HEK293 (cell line): Measurements from ENCODE around the gene ALDH3A1.
A peak's percentile ranks its signal among the peaks of the same experiment; 100 is the strongest.

ENCODE experiments used
- CTCF ChIA-PET: fragments of 350-600 bp; formaldehyde crosslinking; extraction: SDS; loops from one replicate; lab custom pipeline; 2021; ENCODE audit warnings: antibody characterized with exemption; lab: Yijun Ruan, JAX
- POLR2A ChIA-PET: fragments of 300-600 bp; formaldehyde crosslinking; extraction: SDS; loops from one replicate; lab custom pipeline; 2020; ENCODE audit warnings: antibody characterized with exemption, inconsistent platforms; lab: Yijun Ruan, JAX
- H3K27ac ChIP-seq: fragments of 200-500 bp; sonication (Bioruptor generic); 2 replicates; pipeline ENCODE4 v1.5.1; 2014; ENCODE audit warnings: low read depth, low read length, control low read depth, inconsistent platforms; ENCODE audit errors: extremely low read depth
- H3K36me3 ChIP-seq, 2 experiments: fragments of 200-500 bp in 1 of 2; sonication (Bioruptor generic) in 1 of 2; 1 replicate in 1 of 2; 2 replicates in 1 of 2; pipeline ENCODE4 v1.5.1; 2014 to 2017; ENCODE audit warnings: inconsistent platforms in 2 of 2, low read length in 2 of 2; ENCODE audit not compliant: control insufficient read depth in 2 of 2, insufficient read depth in 1 of 2
- H3K4me1 ChIP-seq: fragments of 200-500 bp; sonication (Bioruptor generic); 2 replicates; pipeline ENCODE4 v1.5.1; 2014; ENCODE audit warnings: mild to moderate bottlenecking, low read length, inconsistent platforms; ENCODE audit not compliant: control insufficient read depth, insufficient read depth
- H3K4me3 ChIP-seq: 2 replicates; pipeline ENCODE4 v1.5.1; 2011; ENCODE audit warnings: low read depth, mild to moderate bottlenecking, control low read depth, low read length, moderate library complexity
- H3K9me3 ChIP-seq: fragments of 200-500 bp; sonication (Bioruptor generic); 2 replicates; pipeline ENCODE4 v1.5.1; 2014; ENCODE audit warnings: low read depth, low read length, inconsistent platforms; ENCODE audit not compliant: control insufficient read depth, insufficient read depth
- AEBP2 ChIP-seq: fragments of 450-650 bp; formaldehyde crosslinking; IDR thresholded peaks from 2 replicates; pipeline ENCODE4 v1.5.1; 2016; ENCODE audit warnings: missing biosample characterization, missing genetic modification characterization, borderline replicate concordance
- ATF2 ChIP-seq: fragments of 450-650 bp; formaldehyde crosslinking; IDR thresholded peaks from 2 replicates; pipeline ENCODE4 v1.5.1; 2016; ENCODE audit warnings: missing biosample characterization, missing genetic modification characterization, low read depth
- BCL6B ChIP-seq: fragments of 450-650 bp; formaldehyde crosslinking; IDR thresholded peaks from 2 replicates; pipeline ENCODE4 v1.5.1; 2017; ENCODE audit warnings: missing biosample characterization, missing genetic modification characterization
- GFI1B ChIP-seq: fragments of 450-650 bp; formaldehyde crosslinking; IDR thresholded peaks from 2 replicates; pipeline ENCODE4 v1.5.1; 2016; ENCODE audit warnings: missing biosample characterization, missing genetic modification characterization
- GLI4 ChIP-seq: fragments of 450-650 bp; formaldehyde crosslinking; IDR thresholded peaks from 2 replicates; pipeline ENCODE4 v1.5.1; 2016; ENCODE audit warnings: missing biosample characterization, missing genetic modification characterization
- KLF7 ChIP-seq: fragments of 450-650 bp; formaldehyde crosslinking; IDR thresholded peaks from 2 replicates; pipeline ENCODE4 v1.5.1; 2016; ENCODE audit warnings: missing biosample characterization, missing genetic modification characterization, borderline replicate concordance
- MZF1 ChIP-seq: fragments of 450-650 bp; formaldehyde crosslinking; IDR thresholded peaks from 2 replicates; pipeline ENCODE4 v1.5.1; 2017; ENCODE audit warnings: missing biosample characterization, missing genetic modification characterization, borderline replicate concordance
- PRDM1 ChIP-seq: fragments of 450-650 bp; formaldehyde crosslinking; IDR thresholded peaks from 2 replicates; pipeline ENCODE4; 2016; ENCODE audit warnings: missing biosample characterization, missing genetic modification characterization
- SCRT1 ChIP-seq: fragments of 450-650 bp; formaldehyde crosslinking; IDR thresholded peaks from 2 replicates; pipeline ENCODE4 v1.5.1; 2016; ENCODE audit warnings: missing biosample characterization, missing genetic modification characterization, borderline replicate concordance
- SETDB1 ChIP-seq: IDR thresholded peaks from one replicate; pipeline ENCODE4 v1.6.1; 2017; ENCODE audit warnings: mild to moderate bottlenecking, low read length, moderate library complexity, mixed read lengths; ENCODE audit not compliant: insufficient read length
- SP2 ChIP-seq: fragments of 450-650 bp; formaldehyde crosslinking; IDR thresholded peaks from 2 replicates; pipeline ENCODE4 v1.5.1; 2016; ENCODE audit warnings: missing biosample characterization, missing genetic modification characterization
- ZNF121 ChIP-seq: fragments of 450-650 bp; formaldehyde crosslinking; IDR thresholded peaks from 2 replicates; pipeline ENCODE4 v1.5.1; 2016; ENCODE audit warnings: missing biosample characterization, missing genetic modification characterization
- ZNF155 ChIP-seq: fragments of 450-650 bp; formaldehyde crosslinking; IDR thresholded peaks from 2 replicates; pipeline ENCODE4 v1.5.1; 2016; ENCODE audit warnings: missing biosample characterization, missing genetic modification characterization
- ZNF16 ChIP-seq: fragments of 450-650 bp; formaldehyde crosslinking; IDR thresholded peaks from 2 replicates; pipeline ENCODE4 v1.5.1; 2016; ENCODE audit warnings: low read depth, missing biosample characterization, missing genetic modification characterization
- ZNF174 ChIP-seq: fragments of 450-650 bp; formaldehyde crosslinking; IDR thresholded peaks from 2 replicates; pipeline ENCODE4 v1.5.0; 2017; ENCODE audit warnings: missing biosample characterization, mild to moderate bottlenecking, missing genetic modification characterization
- ZNF175 ChIP-seq: fragments of 450-650 bp; formaldehyde crosslinking; IDR thresholded peaks from 2 replicates; pipeline ENCODE4 v1.5.1; 2016; ENCODE audit warnings: missing biosample characterization, missing genetic modification characterization
- ZNF214 ChIP-seq: fragments of 450-650 bp; formaldehyde crosslinking; IDR thresholded peaks from 2 replicates; pipeline ENCODE4 v1.5.1; 2017; ENCODE audit warnings: missing biosample characterization, mild to moderate bottlenecking, missing genetic modification characterization, borderline replicate concordance
- ZNF302 ChIP-seq: fragments of 450-650 bp; formaldehyde crosslinking; IDR thresholded peaks from 2 replicates; pipeline ENCODE4 v1.5.1; 2016; ENCODE audit warnings: missing biosample characterization, missing genetic modification characterization, low read depth
- ZNF354C ChIP-seq: fragments of 450-650 bp; formaldehyde crosslinking; IDR thresholded peaks from 2 replicates; pipeline ENCODE4 v1.5.1; 2016; ENCODE audit warnings: missing biosample characterization, missing genetic modification characterization, low read depth, borderline replicate concordance
- ZNF366 ChIP-seq: fragments of 450-650 bp; formaldehyde crosslinking; conservative IDR thresholded peaks from 2 replicates; pipeline ENCODE4 v1.5.1; 2016; ENCODE audit warnings: missing biosample characterization, missing genetic modification characterization
- ZNF404 ChIP-seq: fragments of 450-650 bp; formaldehyde crosslinking; IDR thresholded peaks from 2 replicates; pipeline ENCODE4 v1.5.1; 2017; ENCODE audit warnings: missing biosample characterization, missing genetic modification characterization
- ZNF473 ChIP-seq: fragments of 450-650 bp; formaldehyde crosslinking; IDR thresholded peaks from 2 replicates; pipeline ENCODE4 v1.5.1; 2017; ENCODE audit warnings: missing biosample characterization, missing genetic modification characterization
- ZNF530 ChIP-seq: fragments of 450-650 bp; formaldehyde crosslinking; IDR thresholded peaks from 2 replicates; pipeline ENCODE4 v1.5.1; 2016; ENCODE audit warnings: low read depth, missing biosample characterization, missing genetic modification characterization
- ZNF544 ChIP-seq: fragments of 450-650 bp; formaldehyde crosslinking; IDR thresholded peaks from 2 replicates; pipeline ENCODE4 v1.5.0; 2017; ENCODE audit warnings: missing biosample characterization, missing genetic modification characterization
- ZNF549 ChIP-seq: fragments of 450-650 bp; IDR thresholded peaks from 2 replicates; pipeline ENCODE4 v1.5.1; 2018; ENCODE audit warnings: missing biosample characterization, missing genetic modification characterization, mild to moderate bottlenecking, inconsistent platforms, moderate library complexity
- ZNF610 ChIP-seq: fragments of 450-650 bp; formaldehyde crosslinking; IDR thresholded peaks from 2 replicates; pipeline ENCODE4 v1.5.1; 2016; ENCODE audit warnings: missing biosample characterization, missing genetic modification characterization, borderline replicate concordance
- ZNF658 ChIP-seq: fragments of 450-650 bp; formaldehyde crosslinking; IDR thresholded peaks from 2 replicates; pipeline ENCODE4; 2016; ENCODE audit warnings: missing biosample characterization, missing genetic modification characterization
- ZNF664 ChIP-seq: fragments of 450-650 bp; formaldehyde crosslinking; IDR thresholded peaks from 2 replicates; pipeline ENCODE4 v1.5.1; 2016; ENCODE audit warnings: missing biosample characterization, missing genetic modification characterization
- ZNF76 ChIP-seq: fragments of 450-650 bp; formaldehyde crosslinking; IDR thresholded peaks from 2 replicates; pipeline ENCODE4; 2016; ENCODE audit warnings: low read depth, missing biosample characterization, missing genetic modification characterization, borderline replicate concordance
- TF ChIP-seq, protein P1 (sequence below): fragments of 450-650 bp; formaldehyde crosslinking; IDR thresholded peaks from 2 replicates; pipeline ENCODE4 v1.5.1; 2016; ENCODE audit warnings: missing biosample characterization, missing genetic modification characterization
- TF ChIP-seq, protein P2 (sequence below): fragments of 450-650 bp; formaldehyde crosslinking; IDR thresholded peaks from 2 replicates; pipeline ENCODE4 v1.5.1; 2016; ENCODE audit warnings: missing biosample characterization, missing genetic modification characterization

Gene ALDH3A1

GRCh38 chr17:19726631-19727376 is 21.3 kb downstream of the ALDH3A1 start:
- no peak overlapping the region for H3K4me3 ChIP-seq
- H3K36me3 ChIP-seq = no peaks in the 10 kb centered on the region
- ChIA-PET POLR2A (interaction anchor here (4.1 kb wide), 1 partner anchor 79 kb away, joined by 25 read pairs; the partner anchor contains the start of gene ALDH3A2), CTCF (interaction anchor here (1.3 to 2.6 kb wide), 3 partner anchors 7 to 214 kb away, joined by 5 to 21 read pairs (median 8); no protein-coding TSS in a partner anchor)
- no peak overlapping the region for H3K27ac ChIP-seq
- no peaks in the 10 kb centered on the region for H3K9me3 ChIP-seq
- 0 out of 2 replicates have a peak, but pooled peaks cover 2% of the 10 kb centered on the region for H3K4me1 ChIP-seq
- TF ChIP-seq GLI4 (tag by site-specific recombination) (no peak), SETDB1 (peak; percentile 88), ZNF549 (tag by site-specific recombination) (no peak), ZNF302 (tag by site-specific recombination) (no peak), ZNF366 (tag by site-specific recombination) (no peak), ZNF544 (tag by site-specific recombination) (no peak), MZF1 (tag by site-specific recombination) (no peak), ZNF155 (tag by site-specific recombination) (no peak), KLF7 (tag by site-specific recombination) (no peak), ZNF174 (tag by site-specific recombination) (no peak), AEBP2 (tag by site-specific recombination) (no peak), ATF2 (tag by site-specific recombination) (peak; percentile 79), ZNF610 (tag by site-specific recombination) (no peak), ZNF175 (tag by site-specific recombination) (no peak), ZNF121 (no peak), ZNF214 (tag by site-specific recombination) (no peak), ZNF473 (tag by site-specific recombination) (no peak), SP2 (tag by site-specific recombination) (no peak), PRDM1 (tag by site-specific recombination) (no peak), ZNF530 (tag by site-specific recombination) (no peak), GFI1B (tag by site-specific recombination) (no peak), ZNF76 (tag by site-specific recombination) (no peak), BCL6B (tag by site-specific recombination) (no peak), SCRT1 (tag by site-specific recombination) (no peak), ZNF664 (tag by site-specific recombination) (peak; percentile 90), ZNF658 (tag by site-specific recombination) (no peak), ZNF404 (tag by site-specific recombination) (no peak), ZNF354C (tag by site-specific recombination) (no peak), ZNF16 (tag by site-specific recombination) (no peak)
- TF ChIP-seq, protein P1, sequence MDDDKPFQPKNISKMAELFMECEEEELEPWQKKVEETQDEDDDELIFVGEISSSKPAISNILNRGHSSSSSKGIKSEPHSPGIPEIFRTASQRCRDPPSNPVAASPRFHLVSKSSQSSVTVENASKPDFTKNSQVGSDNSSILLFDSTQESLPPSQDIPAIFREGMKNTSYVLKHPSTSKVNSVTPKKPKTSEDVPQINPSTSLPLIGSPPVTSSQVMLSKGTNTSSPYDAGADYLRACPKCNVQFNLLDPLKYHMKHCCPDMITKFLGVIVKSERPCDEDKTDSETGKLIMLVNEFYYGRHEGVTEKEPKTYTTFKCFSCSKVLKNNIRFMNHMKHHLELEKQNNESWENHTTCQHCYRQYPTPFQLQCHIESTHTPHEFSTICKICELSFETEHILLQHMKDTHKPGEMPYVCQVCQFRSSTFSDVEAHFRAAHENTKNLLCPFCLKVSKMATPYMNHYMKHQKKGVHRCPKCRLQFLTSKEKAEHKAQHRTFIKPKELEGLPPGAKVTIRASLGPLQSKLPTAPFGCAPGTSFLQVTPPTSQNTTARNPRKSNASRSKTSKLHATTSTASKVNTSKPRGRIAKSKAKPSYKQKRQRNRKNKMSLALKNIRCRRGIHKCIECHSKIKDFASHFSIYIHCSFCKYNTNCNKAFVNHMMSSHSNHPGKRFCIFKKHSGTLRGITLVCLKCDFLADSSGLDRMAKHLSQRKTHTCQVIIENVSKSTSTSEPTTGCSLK = no peak
- TF ChIP-seq, protein P2, sequence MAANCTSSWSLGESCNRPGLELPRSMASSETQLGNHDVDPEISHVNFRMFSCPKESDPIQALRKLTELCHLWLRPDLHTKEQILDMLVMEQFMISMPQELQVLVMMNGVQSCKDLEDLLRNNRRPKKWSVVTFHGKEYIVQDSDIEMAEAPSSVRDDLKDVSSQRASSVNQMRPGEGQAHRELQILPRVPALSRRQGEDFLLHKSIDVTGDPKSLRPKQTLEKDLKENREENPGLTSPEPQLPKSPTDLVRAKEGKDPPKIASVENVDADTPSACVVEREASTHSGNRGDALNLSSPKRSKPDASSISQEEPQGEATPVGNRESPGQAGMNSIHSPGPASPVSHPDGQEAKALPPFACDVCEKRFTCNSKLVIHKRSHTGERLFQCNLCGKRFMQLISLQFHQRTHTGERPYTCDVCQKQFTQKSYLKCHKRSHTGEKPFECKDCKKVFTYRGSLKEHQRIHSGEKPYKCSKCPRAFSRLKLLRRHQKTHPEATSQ (tag by site-specific recombination) = no peak
